GM10248 (cell line): ENCODE data around the gene TPBGL.

Experiments
- CTCF ChIA-PET: fragments of 300-600 bp; sonication (Branson Sonifier 250); formaldehyde crosslinking; extraction: SDS; loops from one replicate; lab custom pipeline; 2021; ENCODE audit warnings: antibody characterized with exemption; lab: Yijun Ruan, JAX
- POLR2A ChIA-PET: fragments of 350-650 bp; sonication (Branson Sonifier 250); formaldehyde crosslinking; extraction: SDS; loops from one replicate; lab custom pipeline; 2020; ENCODE audit warnings: antibody characterized with exemption; lab: Yijun Ruan, JAX
- DNase-seq: peaks from one replicate; pipeline ENCODE4 v3.0.0; 2012; ENCODE audit errors: extremely low spot score
- CTCF ChIP-seq: IDR thresholded peaks from 2 replicates; pipeline ENCODE4 v1.5.1; 2012; ENCODE audit warnings: mild to moderate bottlenecking, low read depth; ENCODE audit errors: extremely low read depth, missing control alignments, control extremely low read depth

The TPBGL gene

GRCh38 chr11:75281469-75282095 is 41.0 kb downstream of the TPBGL start:
- CTCF ChIA-PET, result interaction anchor here (1.0 to 13.4 kb wide), 12 partner anchors 11 to 119 kb away, joined by 3 to 224 read pairs (median 6); no protein-coding TSS in a partner anchor
- no peak for DNase-seq
- POLR2A ChIA-PET, result no interaction called here
- TF ChIP-seq CTCF, result no peak

- CTCF ChIA-PET, result interaction anchor here (13.4 kb wide), 1 partner anchor 102 kb away, joined by 224 read pairs; no protein-coding TSS in a partner anchor
- no peak for DNase-seq
- no peak for TF ChIP-seq CTCF
- POLR2A ChIA-PET, result no interaction called here
Observed at GRCh38 chr11:75283391-75283931, 42.9 kb downstream of the TPBGL start.

GRCh38 chr11:75285776-75286360 is 45.3 kb downstream of the TPBGL start:
- DNase-seq, result no peak
- POLR2A ChIA-PET, result no interaction called here
- TF ChIP-seq CTCF, result no peak
- CTCF ChIA-PET, result interaction anchor here (1.1 to 1.2 kb wide), 2 partner anchors 8 to 15 kb away, joined by 3 to 4 read pairs; no protein-coding TSS in a partner anchor

GRCh38 chr11:75286826-75287465 is 46.4 kb downstream of the TPBGL start:
- CTCF ChIA-PET, result no interaction called here
- no peak for DNase-seq
- TF ChIP-seq CTCF, result no peak
- POLR2A ChIA-PET, result no interaction called here

- ChIA-PET CTCF (no interaction called here), POLR2A (no interaction called here)
- DNase-seq, result no peak
- no peak for TF ChIP-seq CTCF
Observed at GRCh38 chr11:75287579-75287978, 47.0 kb downstream of the TPBGL start.

- CTCF ChIA-PET, result interaction anchor here (0.9 to 3.4 kb wide), 6 partner anchors 9 to 149 kb away, joined by 3 to 19 read pairs (median 4); no protein-coding TSS in a partner anchor
- no peak for DNase-seq
- TF ChIP-seq CTCF, result no peak
- POLR2A ChIA-PET, result no interaction called here
Observed at GRCh38 chr11:75289511-75289760, 48.9 kb downstream of the TPBGL start.
